Fibroblast of the conjunctiva (primary cell): Measurements from ENCODE around the gene ZNF700.
"Not testable (repeated sequence)": the region's sequence is repeated elsewhere in the genome, so short reads cannot be mapped to it uniquely, and the experiment has no call there.

Experiments
- DNase-seq: peaks from one replicate; pipeline ENCODE4 v3.0.0-alpha.2; 2010; ENCODE audit warnings: low read depth

ZNF700 gene

DNA sequence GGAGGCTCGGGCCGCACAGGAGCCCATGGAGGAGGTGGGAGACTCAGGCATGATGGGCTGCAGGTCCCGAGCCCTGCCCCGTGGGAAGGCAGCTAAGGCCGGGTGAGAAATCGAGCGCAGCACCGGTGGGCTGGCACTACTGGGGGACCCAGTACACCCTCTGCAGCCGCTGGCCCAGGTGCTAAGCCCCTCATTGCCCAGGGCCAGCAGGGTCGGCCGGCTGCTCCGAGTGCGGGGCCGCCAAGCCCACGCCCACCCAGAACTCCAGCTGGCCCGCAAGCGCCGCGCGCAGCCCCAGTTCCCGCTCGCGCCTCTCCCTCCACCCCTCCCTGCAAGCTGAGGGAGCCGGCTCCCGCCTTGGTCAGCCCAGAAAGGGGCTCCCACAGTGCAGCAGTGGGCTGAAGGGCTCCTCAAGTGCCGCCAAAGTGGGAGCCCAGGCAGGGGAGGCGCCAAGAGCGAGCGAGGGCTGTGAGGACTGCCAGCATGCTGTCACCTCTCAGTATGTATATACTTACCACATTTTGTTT, 16.5 kb downstream of the ZNF700 start:
- not testable (repeated sequence) for DNase-seq

DNA sequence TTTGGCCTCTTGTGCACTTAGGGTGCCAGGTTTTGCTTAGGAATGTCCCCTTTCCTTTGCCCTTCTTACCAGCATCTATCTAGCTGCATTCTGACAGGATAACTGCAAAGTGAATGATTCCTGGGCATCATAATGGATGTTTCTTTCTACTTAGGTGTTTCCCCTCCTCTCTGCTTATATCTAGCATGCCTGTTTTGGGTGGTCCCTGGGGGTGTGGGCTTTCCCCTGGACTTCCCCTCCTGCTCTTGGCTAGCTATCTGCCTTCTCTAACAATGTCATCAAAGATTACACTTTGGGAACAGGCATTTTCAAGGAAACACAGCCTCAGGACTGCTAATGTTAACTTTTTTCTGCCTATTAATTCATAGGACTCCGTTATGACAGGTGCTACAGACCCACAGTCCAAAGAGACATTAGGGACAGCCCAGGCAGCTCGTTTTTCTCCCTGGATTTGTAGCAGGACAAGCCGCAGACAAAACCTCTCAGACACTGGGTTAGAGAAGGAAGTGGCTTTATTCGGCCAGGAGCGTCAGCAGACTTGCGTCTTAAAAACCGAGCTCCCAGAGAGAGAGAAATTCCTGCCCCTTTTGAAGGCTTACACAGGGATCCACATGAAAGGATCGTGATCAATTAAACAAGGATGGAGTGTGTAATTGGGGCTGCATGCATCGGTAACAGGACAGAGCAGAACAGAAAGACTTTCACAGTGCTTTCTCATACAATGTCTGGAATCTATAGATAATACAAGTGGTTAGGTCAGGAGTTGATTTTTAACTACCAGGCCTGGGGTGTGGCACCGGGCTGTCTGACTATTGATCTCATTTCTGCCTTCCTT, 17.3 kb downstream of the ZNF700 start:
- no peak for DNase-seq

DNA sequence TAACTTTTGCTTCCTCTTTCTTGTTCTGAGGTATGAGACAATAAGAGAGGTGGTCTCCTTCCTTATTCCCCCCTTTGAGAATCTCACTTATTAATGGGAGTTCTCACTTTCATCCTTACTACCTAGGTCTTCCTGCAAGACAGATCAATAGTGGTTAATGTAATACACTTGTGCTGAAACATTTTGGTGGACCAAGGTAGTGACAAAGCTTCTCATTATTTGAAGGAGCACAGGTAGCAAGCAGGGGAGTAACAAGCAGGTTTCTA, 17.9 kb downstream of the ZNF700 start:
- no peak for DNase-seq

DNA sequence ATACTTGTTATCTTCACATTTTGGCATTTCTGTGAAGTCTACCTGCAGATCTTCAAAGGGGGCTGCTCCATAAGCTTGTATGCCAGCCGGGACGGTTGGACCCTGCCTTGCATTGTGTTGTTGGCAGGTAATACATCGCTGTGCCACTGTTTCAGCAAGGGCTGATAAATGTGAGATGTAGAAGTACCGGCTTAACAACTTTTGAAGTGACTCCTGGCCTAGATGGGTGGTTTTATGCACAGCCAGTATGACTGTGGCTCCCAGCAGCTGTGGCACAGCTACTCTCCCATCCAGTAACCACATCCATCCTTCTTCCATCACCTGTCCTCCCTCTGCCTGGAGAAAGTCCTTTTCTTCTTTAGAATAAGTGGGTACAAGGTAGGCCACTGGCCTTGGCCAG, 19.7 kb downstream of the ZNF700 start:
- no peak for DNase-seq

DNA sequence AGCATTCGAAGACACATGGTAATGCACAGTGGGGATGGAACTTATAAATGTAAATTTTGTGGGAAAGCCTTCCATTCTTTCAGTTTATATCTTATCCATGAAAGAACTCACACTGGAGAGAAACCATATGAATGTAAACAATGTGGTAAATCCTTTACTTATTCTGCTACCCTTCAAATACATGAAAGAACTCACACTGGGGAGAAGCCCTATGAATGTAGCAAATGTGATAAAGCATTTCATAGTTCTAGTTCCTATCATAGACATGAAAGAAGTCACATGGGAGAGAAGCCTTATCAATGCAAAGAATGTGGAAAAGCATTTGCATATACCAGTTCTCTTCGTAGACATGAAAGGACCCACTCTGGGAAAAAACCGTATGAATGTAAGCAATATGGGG, 23.7 kb downstream of the ZNF700 start:
- DNase-seq: no peak

DNA sequence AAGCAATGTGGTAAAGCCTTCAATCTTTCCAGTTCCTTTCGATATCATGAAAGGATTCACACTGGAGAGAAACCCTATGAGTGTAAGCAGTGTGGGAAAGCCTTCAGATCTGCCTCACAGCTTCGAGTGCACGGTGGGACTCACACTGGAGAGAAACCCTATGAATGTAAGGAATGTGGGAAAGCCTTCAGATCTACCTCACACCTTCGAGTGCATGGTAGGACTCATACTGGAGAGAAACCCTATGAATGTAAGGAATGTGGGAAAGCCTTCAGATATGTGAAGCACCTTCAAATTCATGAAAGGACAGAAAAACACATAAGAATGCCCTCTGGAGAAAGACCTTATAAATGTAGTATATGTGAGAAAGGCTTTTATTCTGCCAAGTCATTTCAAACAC, 24.3 kb downstream of the ZNF700 start:
- no peak for DNase-seq

DNA sequence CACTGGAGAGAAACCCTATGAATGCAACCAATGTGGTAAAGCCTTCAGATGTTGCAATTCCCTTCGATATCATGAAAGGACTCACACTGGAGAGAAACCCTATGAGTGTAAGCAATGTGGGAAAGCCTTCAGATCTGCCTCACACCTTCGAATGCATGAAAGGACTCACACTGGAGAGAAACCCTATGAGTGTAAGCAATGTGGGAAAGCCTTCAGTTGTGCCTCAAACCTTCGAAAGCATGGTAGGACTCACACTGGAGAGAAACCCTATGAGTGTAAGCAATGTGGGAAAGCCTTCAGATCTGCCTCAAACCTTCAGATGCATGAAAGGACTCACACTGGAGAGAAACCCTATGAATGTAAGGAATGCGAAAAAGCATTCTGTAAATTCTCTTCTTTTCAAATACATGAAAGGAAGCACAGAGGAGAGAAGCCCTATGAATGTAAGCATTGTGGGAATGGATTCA, 24.7 kb downstream of the ZNF700 start:
- not testable (repeated sequence) for DNase-seq

DNA sequence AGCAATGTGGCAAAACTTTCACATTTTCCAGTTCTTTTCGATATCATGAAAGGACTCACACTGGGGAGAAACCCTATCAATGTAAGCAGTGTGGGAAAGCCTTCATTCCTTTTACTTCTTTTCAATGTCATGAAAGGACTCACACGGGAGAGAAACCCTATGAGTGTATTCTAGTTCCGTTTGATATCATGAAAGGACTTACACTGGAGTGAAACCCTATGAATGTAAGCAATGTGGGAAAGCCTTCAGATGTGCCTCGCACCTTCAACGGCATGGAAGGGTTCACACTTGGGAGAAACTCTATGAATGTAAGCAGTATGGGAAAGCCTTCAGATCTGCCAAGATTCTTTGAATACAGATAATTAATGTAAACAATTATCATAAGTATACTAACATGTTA, 25.4 kb downstream of the ZNF700 start:
- DNase-seq: no peak

DNA sequence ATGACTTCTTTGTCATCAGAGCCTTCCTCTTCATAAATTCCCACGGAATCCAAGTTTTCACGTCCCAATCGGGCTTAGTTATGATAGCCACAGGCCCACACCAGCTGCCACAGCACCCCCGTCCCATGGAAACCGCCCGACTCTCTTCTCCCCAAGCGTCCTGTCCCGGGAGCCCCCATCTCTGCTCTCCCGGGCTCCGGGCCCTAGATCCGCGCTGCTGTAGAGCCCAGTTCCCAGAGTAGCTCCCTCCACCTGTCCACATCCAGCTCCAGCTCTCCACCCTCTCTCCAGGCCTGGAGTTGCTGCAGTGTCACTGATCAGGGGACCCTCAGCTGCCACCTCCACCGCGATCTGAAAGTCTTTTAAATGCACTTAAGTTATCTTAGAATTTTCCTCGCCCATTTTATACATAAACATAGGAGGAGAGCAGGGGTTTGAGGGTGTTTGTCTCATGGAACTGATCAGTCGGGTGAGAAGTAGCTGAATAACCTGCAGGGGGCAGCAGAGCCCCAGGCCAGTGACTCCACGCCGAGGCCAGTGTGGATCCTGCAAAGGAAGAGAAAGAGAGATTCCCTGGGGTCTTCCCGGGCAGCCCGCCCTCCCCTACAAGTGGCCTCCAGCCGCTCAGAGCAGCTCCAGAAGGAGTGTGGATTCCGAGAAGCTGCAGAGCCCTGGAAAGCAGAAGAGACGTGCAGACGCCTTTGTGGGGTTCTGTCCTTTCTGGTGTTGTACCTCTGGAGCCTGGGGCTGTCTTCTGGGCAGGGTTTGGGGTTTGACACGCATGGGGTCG, 38.9 kb downstream of the ZNF700 start:
- DNase-seq: peak; percentile 32

DNA sequence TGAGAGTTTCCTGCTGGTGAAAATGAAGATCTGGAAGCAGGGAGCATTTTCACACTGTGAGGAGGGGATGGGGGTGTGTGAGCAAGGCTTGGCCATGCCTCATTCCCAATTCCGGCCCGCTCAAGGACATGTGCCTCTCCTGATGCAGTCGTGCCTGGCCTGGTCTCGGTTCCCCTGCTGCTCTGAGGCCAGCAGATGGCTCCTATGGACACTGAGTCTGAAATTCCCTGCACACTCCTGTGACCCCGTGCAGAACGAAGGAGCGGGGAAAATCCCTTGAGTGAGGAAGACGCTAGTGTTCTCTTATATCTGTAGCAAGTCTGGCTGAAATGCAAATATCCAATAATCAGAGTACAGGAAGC, 39.6 kb downstream of the ZNF700 start:
- DNase-seq: no peak

DNA sequence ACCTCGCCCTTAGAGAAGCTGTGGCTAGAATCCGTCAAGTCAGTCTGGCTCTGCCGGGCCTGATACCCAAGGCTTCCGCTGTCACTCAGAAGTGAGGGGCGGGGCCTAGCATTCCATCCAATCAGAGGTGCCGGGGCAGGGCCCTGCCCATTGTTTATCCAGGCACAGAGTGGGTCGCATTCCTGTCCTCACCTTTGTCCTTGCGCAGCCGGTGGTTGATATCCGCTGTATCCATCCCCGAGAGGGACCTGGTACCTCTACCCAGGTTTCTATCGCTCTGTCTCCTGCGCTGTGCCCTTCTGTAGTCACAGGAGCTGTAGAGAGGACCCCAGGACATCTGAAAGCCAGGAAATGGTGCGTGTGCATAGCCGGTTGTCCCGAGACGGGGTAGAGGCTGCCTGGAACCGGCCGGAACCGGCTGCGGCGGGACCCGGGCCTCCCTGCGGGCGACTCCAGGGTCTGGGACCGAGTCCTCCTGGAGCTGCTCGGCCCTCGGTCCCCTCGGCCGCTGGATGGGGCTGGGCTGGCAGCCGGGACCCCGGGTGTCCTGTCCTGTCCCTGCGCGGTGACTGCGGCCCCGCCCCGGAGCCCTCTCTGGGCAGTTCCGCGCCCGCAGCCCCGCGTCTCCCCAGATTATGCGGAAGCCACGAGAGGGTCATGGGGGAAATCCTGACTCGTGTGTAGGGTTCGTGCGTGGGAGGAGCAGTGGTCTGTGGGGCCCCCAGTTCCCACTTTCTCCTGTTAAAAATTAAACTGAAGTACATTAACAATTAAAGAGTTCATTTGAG, 40.1 kb downstream of the ZNF700 start, which contains the start of gene ZNF763:
TSS of gene ZNF763 (plus strand) at position 183 of the 788 bp plus-strand sequence. CDS start at position 352, 169 bp downstream.
- peak; percentile 32 for DNase-seq

DNA sequence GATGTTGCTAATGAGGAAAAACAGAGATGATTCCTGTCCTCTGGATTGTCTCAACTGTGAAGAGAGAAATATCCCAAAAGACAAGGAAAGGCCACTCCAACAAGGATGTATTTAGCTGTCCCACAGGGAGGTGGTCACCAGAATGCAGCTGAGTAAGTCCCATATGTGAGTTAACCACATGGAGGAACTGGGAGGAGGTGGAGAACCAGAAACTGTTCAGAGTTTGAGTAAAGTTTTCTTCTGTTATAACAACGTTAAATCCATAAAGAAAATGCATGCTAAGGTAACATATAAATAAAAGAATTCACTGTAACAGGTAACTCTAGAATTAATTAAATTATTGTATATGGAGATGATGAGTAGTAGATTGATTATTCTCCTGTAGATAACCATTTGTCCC, 45.3 kb downstream of the ZNF700 start:
- DNase-seq: no peak

DNA sequence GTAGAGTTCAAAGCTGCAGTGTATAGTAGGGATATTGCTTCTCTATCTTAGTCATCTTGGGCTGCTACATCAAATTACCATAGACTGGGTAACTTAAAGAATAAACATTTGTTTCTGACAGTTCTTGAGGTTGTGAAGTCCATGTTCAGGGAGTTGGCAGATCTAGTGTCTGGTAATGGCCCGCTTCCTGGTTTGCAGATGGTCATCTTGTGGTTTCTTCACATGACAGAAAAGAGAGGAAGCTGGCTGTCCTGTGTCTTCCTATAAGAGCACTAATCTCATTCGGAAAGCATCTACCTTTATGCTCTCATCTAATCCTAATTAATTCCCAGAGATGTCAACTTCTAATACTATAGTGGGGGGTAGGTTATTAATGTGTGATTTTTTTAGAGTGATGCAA, 46.1 kb downstream of the ZNF700 start:
- no peak for DNase-seq

DNA sequence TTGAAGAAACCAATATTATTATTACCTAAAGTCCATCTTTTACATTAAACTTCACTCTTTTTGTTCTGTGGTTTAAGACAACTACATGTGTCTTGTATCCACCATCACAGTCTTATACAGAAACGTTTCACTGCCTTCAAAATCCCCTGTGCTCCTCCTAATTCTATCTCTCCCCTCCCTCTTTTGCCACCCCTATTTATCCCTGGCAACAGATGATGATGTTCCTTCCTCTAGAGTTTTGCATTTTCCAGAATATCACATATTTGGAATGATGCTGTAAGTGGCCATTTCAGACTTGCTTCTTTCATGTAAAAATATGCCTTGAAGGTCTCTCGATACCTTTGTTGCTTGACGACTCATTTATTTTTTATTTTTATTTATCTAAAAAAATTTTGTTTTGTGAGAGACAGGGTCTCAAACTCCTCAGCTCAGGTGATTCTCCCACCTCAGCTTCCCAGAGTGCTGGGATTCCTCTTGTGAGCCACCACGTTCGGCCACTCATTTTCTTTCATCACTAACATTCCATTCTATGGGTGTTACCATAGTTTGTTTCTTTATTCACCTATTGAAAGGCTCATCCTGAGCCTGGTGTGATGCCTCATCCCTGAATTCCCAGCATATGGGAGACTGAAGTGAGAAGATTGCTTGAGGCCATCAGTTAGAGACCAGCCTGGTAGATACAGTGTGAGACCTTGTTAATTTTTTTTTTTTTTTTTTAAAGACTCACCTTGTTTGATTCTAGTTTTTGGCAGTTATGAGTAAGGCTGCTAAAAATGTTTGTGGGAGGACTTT, 48.3 kb downstream of the ZNF700 start:
- no peak for DNase-seq

DNA sequence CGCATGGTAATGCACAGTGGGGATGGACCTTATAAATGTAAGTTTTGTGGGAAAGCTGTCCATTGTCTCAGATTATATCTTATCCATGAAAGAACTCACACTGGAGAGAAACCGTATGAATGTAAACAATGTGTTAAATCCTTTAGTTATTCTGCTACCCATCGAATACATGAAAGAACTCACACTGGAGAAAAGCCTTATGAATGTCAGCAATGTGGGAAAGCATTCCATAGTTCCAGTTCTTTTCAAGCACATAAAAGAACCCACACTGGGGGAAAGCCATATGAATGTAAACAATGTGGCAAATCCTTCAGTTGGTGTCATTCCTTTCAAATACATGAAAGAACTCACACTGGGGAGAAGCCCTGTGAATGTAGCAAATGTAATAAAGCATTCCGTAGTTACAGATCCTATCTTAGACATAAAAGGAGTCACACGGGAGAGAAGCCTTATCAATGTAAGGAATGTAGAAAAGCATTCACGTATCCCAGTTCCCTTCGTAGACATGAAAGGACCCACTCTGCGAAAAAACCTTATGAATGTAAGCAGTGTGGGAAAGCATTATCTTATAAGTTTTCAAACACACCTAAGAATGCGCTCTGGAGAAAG, 53.7 kb downstream of the ZNF700 start:
- DNase-seq: no peak

DNA sequence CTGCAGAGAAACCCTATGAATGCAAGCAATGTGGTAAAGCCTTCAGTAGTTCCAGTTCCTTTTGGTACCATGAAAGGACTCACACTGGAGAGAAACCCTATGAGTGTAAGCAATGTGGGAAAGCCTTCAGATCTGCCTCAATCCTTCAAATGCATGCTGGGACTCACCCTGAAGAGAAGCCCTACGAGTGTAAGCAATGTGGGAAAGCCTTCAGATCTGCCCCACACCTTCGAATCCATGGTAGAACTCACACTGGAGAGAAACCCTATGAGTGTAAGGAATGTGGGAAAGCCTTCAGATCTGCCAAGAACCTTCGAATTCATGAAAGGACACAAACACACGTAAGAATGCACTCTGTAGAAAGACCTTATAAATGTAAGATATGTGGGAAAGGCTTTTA, 54.6 kb downstream of the ZNF700 start:
- no peak for DNase-seq

DNA sequence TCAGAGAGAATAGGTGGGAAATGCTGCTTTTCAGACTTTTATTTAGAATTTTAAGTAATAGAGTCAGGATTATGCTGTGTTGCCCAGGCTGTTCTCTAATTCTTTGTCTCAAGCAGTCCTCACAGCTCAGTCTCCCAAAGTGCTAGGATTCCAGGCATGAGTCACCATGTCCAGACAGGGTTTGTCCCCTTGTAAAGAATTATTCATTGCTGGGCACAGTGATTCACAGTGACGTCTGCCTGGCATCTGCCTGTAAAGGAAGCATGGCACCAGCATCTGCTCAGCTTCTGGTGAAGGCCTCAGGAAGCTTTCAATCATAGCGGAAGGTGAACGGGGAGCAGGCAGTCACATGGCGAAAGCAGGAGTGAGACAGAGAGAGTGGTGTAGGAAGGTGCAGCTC, 57.6 kb downstream of the ZNF700 start:
- DNase-seq: no peak

DNA sequence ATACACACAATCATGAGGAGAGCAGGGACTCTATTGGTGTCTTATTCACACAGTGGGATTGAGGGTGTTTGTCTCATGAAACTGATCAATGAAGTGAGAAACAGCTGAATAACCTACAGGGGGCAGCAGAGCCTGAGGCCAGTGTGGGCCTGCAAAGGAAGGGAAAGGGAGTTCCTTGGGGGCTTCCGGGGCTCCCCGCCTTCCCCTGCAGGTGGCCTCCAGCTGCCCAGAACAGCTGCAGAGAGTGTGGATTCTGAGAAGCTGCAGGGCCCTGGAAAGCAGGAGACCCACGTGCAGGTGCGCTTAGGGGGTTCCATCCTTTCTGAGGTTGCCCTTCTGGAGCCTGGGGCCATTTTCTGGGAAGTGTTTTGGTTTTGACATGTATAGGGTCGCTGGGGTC, 60.1 kb downstream of the ZNF700 start:
- DNase-seq: no peak

DNA sequence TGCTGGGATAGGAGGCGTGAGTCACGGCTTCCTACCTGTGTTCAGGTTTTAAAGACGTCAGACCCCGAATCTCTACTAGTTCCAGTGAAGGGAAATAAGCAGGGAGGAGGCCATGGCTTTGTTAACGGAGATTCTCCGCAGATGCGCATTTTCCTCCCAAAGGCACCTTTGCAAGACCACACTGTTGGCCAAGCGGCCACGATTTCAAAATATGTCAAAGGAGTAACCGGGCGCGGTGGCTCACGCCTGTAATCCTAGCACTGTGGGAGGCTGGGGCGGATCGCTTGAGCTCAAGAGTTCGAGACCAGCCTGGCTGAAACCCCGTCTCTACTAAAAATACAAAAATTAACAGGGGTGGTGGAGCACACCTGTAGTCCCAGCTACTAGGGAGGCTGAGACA, 61.8 kb downstream of the ZNF700 start:
- no peak for DNase-seq

DNA sequence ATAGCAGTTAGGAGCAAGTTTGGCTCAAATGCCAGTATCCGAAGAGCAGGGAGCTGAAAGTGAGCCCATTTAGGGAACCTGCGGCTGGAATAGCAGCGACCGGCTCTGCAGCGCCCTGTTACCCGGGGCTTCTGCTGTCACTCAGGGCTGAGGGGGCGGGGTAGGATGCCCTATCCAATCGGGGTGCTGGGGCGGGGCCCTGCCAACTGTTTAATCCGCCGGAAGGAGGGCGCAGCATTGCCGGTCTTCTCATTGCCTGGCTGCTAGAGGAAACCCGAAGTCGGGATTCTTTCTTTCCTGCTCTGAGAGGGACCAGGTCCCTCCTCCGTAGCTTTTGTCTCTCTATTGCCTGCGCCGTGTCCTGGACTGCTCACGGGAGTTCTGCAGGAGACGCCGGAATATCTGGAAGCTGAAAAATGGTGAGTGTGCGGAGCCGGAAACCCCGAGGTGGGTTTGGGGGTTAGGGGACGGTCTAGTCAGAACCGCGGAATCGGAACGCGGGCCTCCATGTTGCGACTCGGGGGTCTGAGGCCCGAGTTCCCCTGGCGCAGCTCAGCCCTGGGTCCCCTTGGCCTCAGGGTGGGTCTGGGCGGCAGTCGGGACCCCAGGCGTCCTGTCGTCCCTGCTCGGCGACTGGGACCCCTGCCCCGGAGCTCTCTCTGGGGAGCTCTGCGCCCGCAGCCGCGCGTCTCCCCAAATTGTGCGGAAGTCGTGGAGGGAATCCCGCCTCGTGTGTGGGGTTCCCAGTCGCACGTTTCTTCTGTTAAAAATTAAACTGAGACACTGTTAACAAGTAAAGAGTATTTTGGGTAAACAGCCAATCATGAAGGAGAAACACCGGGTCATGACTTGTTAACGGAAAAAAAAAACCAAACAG, 62.7 kb downstream of the ZNF700 start:
- DNase-seq: peak; percentile 82
